ENCODE data around the gene CHST15.

DNA sequence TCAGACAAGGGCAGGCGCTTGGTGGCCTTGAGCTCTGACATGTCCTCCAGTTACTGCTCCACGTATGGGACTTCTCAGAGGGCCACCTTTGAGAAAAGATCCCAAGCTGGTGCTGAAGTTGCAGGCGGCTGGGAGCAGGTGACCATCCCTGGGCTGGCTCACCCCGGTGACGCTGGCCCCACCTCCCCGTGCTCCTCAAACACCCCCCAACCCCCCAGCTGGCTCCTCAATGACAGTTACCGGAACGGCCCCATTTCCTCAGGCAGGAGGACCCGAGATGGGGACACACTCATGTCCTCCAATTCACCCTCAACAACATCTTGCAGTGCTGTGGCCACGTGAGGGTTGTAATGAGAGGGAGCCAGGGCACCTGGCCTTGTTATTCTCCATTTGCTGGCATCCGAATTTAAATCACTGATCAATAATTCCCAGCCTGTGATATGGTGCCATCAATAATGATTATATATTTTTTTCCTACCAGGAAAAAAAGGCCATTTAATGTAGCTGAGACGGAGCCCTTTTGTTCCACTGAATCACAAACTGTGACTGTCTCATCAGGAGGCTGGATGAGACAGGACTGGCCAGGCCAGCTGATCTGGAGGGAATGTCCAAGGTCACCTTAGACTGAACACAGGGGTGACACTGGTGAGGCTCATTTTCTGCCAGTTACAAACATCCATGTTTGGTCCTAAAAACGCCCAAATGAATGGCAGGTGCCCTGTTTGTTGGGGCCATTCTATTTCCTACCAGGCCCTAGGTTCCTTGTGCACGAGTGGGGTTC, 64.5 kb downstream of the CHST15 start:
- TF ChIP-seq CTCF (IDR thresholded peaks at IDR 0.05): no peak
- TF ChIP-seq POLR2A (IDR thresholded peaks at IDR 0.05): no peak

Data from adrenal gland (tissue), 5 donors.